ENCODE measurements around the gene ZNF226.

ZNF226 gene

DNA sequence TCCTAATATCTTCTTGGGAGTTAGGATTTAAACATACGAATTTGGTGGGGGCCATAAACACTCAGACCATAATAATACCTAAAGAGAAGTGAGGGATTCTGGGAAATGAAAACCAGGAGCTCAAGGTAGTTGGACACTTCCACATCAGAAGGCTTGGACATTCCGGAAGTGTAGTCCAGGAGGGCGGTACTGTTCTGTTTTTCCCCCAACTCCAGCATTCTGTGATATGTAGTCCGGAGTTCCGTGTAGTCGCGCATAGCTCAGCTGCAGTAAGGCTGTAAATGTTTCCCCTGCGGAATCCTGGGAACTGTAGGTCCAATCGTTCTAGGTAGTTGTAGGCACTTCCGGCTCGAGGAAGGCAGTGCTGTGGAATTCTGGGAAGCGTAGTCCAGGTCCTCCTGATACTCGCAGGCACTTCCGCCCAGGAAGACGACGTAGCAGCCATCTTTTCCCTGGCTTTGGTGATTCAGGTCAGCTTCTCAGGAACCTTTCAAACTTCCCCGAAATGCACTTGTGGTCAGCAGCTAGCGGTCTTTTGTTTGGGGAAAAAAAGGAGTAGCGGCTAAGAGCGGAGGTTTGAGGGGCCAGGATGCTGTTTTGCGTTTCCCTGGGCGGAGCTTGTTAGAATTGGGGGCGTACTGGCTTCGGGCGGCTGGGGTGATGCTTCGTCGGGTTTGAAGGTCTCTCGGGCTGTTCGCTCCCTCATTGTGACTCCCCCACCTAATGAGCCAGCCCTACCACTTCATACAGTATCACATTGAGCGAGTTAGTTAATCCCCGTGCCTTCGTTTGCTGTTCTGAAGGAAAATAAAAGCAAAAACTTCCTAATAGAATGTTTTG is at the start of gene ZNF226 (continued):
- TF ChIP-seq, protein P1, sequence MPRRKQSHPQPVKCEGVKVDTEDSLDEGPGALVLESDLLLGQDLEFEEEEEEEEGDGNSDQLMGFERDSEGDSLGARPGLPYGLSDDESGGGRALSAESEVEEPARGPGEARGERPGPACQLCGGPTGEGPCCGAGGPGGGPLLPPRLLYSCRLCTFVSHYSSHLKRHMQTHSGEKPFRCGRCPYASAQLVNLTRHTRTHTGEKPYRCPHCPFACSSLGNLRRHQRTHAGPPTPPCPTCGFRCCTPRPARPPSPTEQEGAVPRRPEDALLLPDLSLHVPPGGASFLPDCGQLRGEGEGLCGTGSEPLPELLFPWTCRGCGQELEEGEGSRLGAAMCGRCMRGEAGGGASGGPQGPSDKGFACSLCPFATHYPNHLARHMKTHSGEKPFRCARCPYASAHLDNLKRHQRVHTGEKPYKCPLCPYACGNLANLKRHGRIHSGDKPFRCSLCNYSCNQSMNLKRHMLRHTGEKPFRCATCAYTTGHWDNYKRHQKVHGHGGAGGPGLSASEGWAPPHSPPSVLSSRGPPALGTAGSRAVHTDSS (tag by site-specific recombination; IDR thresholded peaks at IDR 0.05): no peak
- TF ChIP-seq ZNF558 (tag by site-specific recombination; IDR thresholded peaks at IDR 0.05): peak; percentile 82
- 0 out of 2 replicates have a peak, but pooled peaks have one; percentile 19 for TF ChIP-seq ZNF16 (tag by site-specific recombination; IDR thresholded peaks at IDR 0.05; ENCODE audit: low read depth)
- TF ChIP-seq SP2 (tag by site-specific recombination; IDR thresholded peaks at IDR 0.05): peak; percentile 99
- peak; percentile 35; the same call in 1 of the 2 replicates for TF ChIP-seq WT1 (tag by site-specific recombination; IDR thresholded peaks at IDR 0.05)
- peak; percentile 88 for TF ChIP-seq ZNF341 (tag by site-specific recombination; IDR thresholded peaks at IDR 0.05; ENCODE audit: low read depth)
- no peak for TF ChIP-seq ATF2 (tag by site-specific recombination; IDR thresholded peaks at IDR 0.05; ENCODE audit: low read depth)
- no peak for TF ChIP-seq ZNF175 (tag by site-specific recombination; IDR thresholded peaks at IDR 0.05)
- TF ChIP-seq ZBTB21 (tag by site-specific recombination; IDR thresholded peaks at IDR 0.05): peak; percentile 86
- TF ChIP-seq, protein P2, sequence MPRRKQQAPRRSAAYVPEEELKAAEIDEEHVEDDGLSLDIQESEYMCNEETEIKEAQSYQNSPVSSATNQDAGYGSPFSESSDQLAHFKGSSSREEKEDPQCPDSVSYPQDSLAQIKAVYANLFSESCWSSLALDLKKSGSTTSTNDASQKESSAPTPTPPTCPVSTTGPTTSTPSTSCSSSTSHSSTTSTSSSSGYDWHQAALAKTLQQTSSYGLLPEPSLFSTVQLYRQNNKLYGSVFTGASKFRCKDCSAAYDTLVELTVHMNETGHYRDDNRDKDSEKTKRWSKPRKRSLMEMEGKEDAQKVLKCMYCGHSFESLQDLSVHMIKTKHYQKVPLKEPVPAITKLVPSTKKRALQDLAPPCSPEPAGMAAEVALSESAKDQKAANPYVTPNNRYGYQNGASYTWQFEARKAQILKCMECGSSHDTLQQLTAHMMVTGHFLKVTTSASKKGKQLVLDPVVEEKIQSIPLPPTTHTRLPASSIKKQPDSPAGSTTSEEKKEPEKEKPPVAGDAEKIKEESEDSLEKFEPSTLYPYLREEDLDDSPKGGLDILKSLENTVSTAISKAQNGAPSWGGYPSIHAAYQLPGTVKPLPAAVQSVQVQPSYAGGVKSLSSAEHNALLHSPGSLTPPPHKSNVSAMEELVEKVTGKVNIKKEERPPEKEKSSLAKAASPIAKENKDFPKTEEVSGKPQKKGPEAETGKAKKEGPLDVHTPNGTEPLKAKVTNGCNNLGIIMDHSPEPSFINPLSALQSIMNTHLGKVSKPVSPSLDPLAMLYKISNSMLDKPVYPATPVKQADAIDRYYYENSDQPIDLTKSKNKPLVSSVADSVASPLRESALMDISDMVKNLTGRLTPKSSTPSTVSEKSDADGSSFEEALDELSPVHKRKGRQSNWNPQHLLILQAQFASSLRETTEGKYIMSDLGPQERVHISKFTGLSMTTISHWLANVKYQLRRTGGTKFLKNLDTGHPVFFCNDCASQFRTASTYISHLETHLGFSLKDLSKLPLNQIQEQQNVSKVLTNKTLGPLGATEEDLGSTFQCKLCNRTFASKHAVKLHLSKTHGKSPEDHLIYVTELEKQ (tag by site-specific recombination; IDR thresholded peaks at IDR 0.05; ENCODE audit: borderline replicate concordance): peak; percentile 62
- peak; percentile 99 for TF ChIP-seq ZNF335 (tag by site-specific recombination; conservative IDR thresholded peaks at IDR 0.05)
- TF ChIP-seq, protein P3, sequence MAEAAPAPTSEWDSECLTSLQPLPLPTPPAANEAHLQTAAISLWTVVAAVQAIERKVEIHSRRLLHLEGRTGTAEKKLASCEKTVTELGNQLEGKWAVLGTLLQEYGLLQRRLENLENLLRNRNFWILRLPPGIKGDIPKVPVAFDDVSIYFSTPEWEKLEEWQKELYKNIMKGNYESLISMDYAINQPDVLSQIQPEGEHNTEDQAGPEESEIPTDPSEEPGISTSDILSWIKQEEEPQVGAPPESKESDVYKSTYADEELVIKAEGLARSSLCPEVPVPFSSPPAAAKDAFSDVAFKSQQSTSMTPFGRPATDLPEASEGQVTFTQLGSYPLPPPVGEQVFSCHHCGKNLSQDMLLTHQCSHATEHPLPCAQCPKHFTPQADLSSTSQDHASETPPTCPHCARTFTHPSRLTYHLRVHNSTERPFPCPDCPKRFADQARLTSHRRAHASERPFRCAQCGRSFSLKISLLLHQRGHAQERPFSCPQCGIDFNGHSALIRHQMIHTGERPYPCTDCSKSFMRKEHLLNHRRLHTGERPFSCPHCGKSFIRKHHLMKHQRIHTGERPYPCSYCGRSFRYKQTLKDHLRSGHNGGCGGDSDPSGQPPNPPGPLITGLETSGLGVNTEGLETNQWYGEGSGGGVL (tag by site-specific recombination; IDR thresholded peaks at IDR 0.05): no peak
- peak; percentile 90 for TF ChIP-seq KLF8 (tag by site-specific recombination; IDR thresholded peaks at IDR 0.05)
- no peak for TF ChIP-seq ZNF174 (tag by site-specific recombination; IDR thresholded peaks at IDR 0.05)
- no peak for TF ChIP-seq ZNF354C (tag by site-specific recombination; IDR thresholded peaks at IDR 0.05; ENCODE audit: borderline replicate concordance, low read depth)
- TF ChIP-seq ZNF2 (tag by site-specific recombination; IDR thresholded peaks at IDR 0.05): peak; percentile 97
- TF ChIP-seq ZNF140 (tag by site-specific recombination; IDR thresholded peaks at IDR 0.05): no peak
- no peak for TF ChIP-seq SALL2 (tag by site-specific recombination; IDR thresholded peaks at IDR 0.05; ENCODE audit: borderline replicate concordance)
- no peak for TF ChIP-seq ZNF114 (tag by site-specific recombination; IDR thresholded peaks at IDR 0.05)
- no peak for TF ChIP-seq ZNF248 (tag by site-specific recombination; IDR thresholded peaks at IDR 0.05)
- TF ChIP-seq TCF7L2 (IDR thresholded peaks at IDR 0.05; ENCODE audit: borderline replicate concordance, low read depth, low read length): no peak
- TF ChIP-seq ZFP37 (tag by site-specific recombination; IDR thresholded peaks at IDR 0.05): peak; percentile 54
- TF ChIP-seq, protein P4, sequence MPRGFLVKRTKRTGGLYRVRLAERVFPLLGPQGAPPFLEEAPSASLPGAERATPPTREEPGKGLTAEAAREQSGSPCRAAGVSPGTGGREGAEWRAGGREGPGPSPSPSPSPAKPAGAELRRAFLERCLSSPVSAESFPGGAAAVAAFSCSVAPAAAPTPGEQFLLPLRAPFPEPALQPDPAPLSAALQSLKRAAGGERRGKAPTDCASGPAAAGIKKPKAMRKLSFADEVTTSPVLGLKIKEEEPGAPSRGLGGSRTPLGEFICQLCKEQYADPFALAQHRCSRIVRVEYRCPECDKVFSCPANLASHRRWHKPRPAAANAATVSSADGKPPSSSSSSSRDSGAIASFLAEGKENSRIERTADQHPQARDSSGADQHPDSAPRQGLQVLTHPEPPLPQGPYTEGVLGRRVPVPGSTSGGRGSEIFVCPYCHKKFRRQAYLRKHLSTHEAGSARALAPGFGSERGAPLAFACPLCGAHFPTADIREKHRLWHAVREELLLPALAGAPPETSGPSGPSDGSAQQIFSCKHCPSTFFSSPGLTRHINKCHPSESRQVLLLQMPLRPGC (tag by site-specific recombination; IDR thresholded peaks at IDR 0.05): peak; percentile 89
- peak; percentile 52 for TF ChIP-seq KLF9 (tag by site-specific recombination; IDR thresholded peaks at IDR 0.05; ENCODE audit: low read depth)
- TF ChIP-seq ZXDB (tag by site-specific recombination; IDR thresholded peaks at IDR 0.05): peak; percentile 96
- TF ChIP-seq ZNF24 (tag by site-specific recombination; IDR thresholded peaks at IDR 0.05): peak; percentile 72
- no peak for TF ChIP-seq ZNF292 (tag by site-specific recombination; IDR thresholded peaks at IDR 0.05; ENCODE audit: borderline replicate concordance, low read depth)
- peak; percentile 38 for TF ChIP-seq ZFHX2 (tag by site-specific recombination; conservative IDR thresholded peaks at IDR 0.05)
- no peak; the same call in 1 of the 2 replicates for TF ChIP-seq ZNF664 (tag by site-specific recombination; IDR thresholded peaks at IDR 0.05)
- peak; percentile 66 for TF ChIP-seq ZNF561 (tag by site-specific recombination; IDR thresholded peaks at IDR 0.05; ENCODE audit: borderline replicate concordance)
- TF ChIP-seq GLIS1 (tag by site-specific recombination; IDR thresholded peaks at IDR 0.05): peak; percentile 51; the same call in 1 of the 2 replicates

Measured in HEK293 (cell line).